ENCODE data around the gene FAM219B. TPM values are rescaled to one million over a fixed set of nuclear protein-coding genes. Genes with fewer than 3 reads are reported as not detected.
A peak's percentile ranks its signal among the peaks of the same experiment; 100 is the strongest.

Gene FAM219B
- total RNA-seq, 2 experiments from 2014 or later, result 52.3 to 67.6 TPM

DNA sequence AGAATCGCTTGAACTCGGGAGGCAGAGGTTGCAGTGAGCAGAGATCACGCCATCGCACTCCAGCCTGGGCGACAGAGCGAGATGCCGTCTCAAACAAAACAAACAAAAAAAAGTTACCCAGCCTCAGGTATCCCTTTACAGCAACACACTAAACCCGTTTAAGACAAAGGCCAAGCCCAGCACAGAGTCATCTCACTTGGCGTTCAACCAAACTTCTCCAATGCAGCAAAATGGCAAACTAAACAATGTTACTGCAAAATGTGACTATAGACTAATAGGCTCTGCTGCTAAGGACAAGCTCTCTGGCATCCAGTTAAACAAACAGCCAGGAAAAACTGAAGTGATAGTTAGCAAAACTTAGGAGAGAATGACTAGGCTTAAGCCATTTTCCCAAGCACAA, 6.4 kb upstream of the FAM219B start:
- Histone ChIP-seq H3K36me3 (ENCODE audit: insufficient read depth, low read length) (peaks cover 79% of the 10 kb centered on the region), H3K9me2 (ENCODE audit: insufficient read depth, low read length) (no peaks in the 10 kb centered on the region), H2AFZ (ENCODE audit: low read length) (no peak overlapping the region), H3K4me1 (ENCODE audit: insufficient read depth, low read length, poor library complexity, severe bottlenecking) (no peaks in the 10 kb centered on the region), H3K9me3 (ENCODE audit: low read length) (no peaks in the 10 kb centered on the region), H4K20me1 (ENCODE audit: insufficient read depth, low read length) (no peaks in the 10 kb centered on the region), H3K4me3 (ENCODE audit: low read depth, low read length, poor library complexity, severe bottlenecking) (no peak overlapping the region), H3K4me2 (ENCODE audit: low read length) (no peak overlapping the region), H3K27ac (ENCODE audit: low read depth, low read length, poor library complexity, severe bottlenecking) (no peak overlapping the region), H3K79me2 (ENCODE audit: insufficient read depth, low read depth, low read length) (no peaks in the 10 kb centered on the region)
- intact Hi-C loops (cut with micrococcal nuclease; ENCODE audit: unreplicated experiment), result no loop called here
- no peak for DNase-seq (ENCODE audit: low spot score)
- ChIA-PET POLR2A (no interaction called here), CTCF (ENCODE audit: unreplicated experiment) (no interaction called here)
- BruUV-seq (replicated peaks), result no TSS peak
- TF ChIP-seq CTCF (conservative IDR thresholded peaks at IDR 0.05; ENCODE audit: low read length) (no peak), EZH2phosphoT487 (IDR thresholded peaks at IDR 0.05; ENCODE audit: borderline replicate concordance, low read depth, low read length) (no peak)

DNA sequence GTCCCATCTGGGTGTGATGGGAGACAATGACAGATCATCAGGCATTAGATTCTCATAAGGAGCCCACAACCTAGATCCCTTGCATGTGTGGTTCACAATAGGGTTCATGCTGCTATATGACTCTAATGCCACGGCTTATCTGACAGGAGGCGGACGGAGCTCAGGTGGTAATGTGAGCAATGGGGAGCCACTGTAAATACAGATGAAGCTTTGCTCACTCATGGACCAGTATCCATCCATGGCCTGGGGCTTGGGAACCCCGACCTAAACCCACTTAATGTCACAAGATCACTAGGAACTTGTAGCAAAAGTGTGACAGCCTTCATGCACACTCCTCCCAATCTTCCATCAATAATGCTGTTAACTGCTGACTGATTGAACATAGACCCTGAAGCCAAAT, 2.0 kb upstream of the FAM219B start:
- Histone ChIP-seq H3K9me2 (ENCODE audit: insufficient read depth, low read length) (no peaks in the 10 kb centered on the region), H3K9me3 (ENCODE audit: low read length) (no peaks in the 10 kb centered on the region), H4K20me1 (ENCODE audit: insufficient read depth, low read length) (no peaks in the 10 kb centered on the region), H3K4me1 (ENCODE audit: insufficient read depth, low read length, poor library complexity, severe bottlenecking) (peaks cover 26% of the 10 kb centered on the region), H3K27ac (ENCODE audit: low read depth, low read length, poor library complexity, severe bottlenecking) (no peak overlapping the region), H2AFZ (ENCODE audit: low read length) (no peak overlapping the region), H3K4me3 (ENCODE audit: low read depth, low read length, poor library complexity, severe bottlenecking) (no peak overlapping the region), H3K4me2 (ENCODE audit: low read length) (no peak overlapping the region), H3K79me2 (ENCODE audit: insufficient read depth, low read depth, low read length) (peaks cover 7% of the 10 kb centered on the region; the same call in 1 of the 2 replicates), H3K36me3 (ENCODE audit: insufficient read depth, low read length) (peaks cover 52% of the 10 kb centered on the region)
- no TSS peak for BruUV-seq (replicated peaks)
- POLR2A ChIA-PET, result interaction anchor here (1.3 to 1.4 kb wide), 2 partner anchors 9 to 39 kb away, joined by 4 to 5 read pairs; no protein-coding TSS in a partner anchor
- DNase-seq (ENCODE audit: low spot score), result no peak
- CTCF ChIA-PET (ENCODE audit: unreplicated experiment), result interaction anchor here (1.9 kb wide), 1 partner anchor 42 kb away, joined by 7 read pairs; no protein-coding TSS in a partner anchor
- intact Hi-C loops (cut with micrococcal nuclease; ENCODE audit: unreplicated experiment), result no loop called here
- TF ChIP-seq CTCF (conservative IDR thresholded peaks at IDR 0.05; ENCODE audit: low read length) (no peak), EZH2phosphoT487 (IDR thresholded peaks at IDR 0.05; ENCODE audit: borderline replicate concordance, low read depth, low read length) (no peak)

DNA sequence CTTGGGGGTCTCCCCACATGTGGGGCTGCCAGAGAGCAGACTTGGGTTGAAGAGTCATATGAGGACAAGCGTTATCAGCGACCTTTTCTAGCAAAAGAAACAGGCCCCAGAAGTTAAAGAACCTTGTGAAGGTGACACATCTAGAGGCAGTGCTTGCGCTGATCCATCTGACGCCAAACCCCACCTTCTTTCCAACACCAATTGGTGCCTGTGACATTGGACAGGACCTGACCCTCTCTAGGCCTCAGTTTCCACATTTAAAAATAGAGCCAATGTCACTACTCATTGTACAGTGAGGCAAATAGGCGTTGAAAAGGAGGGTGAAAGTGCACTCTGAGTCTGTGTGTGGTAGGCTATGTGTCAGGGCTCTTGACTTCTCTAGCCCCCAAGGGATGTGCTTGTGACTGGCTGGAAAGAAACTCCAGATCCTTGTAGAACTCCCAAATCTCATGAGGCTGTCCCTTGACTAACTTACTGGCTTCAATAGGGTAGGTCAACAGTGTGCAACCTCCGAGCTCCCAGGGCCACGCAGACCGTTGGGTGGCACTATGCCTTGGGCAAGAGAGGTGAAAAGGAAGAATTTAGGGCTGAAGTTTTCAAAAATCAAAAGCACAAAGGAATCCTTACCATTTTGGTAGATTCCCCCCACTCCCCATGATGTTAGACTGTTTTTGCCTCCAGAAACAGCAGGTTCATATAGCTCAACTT, 666 bp upstream of the FAM219B start:
- H2AFZ ChIP-seq (ENCODE audit: low read length), result peak overlapping the region; percentile 96
- H3K9me3 ChIP-seq (ENCODE audit: low read length), result no peaks in the 10 kb centered on the region
- H3K79me2 ChIP-seq (ENCODE audit: insufficient read depth, low read depth, low read length), result peaks cover 7% of the 10 kb centered on the region; the same call in 1 of the 2 replicates
- H3K9me2 ChIP-seq (ENCODE audit: insufficient read depth, low read length), result no peaks in the 10 kb centered on the region
- ChIA-PET POLR2A (interaction anchor here (1.0 to 1.5 kb wide), 8 partner anchors 8 to 86 kb away, joined by 3 to 5 read pairs (median 4); no protein-coding TSS in a partner anchor), CTCF (ENCODE audit: unreplicated experiment) (interaction anchor here (0.5 to 1.9 kb wide), 2 partner anchors 44 to 47 kb away, joined by 5 to 7 read pairs; no protein-coding TSS in a partner anchor)
- H3K4me3 ChIP-seq (ENCODE audit: low read depth, low read length, poor library complexity, severe bottlenecking), result peak overlapping the region; percentile 91
- peak overlapping the region; percentile 59 for H3K27ac ChIP-seq (ENCODE audit: low read depth, low read length, poor library complexity, severe bottlenecking)
- BruUV-seq (replicated peaks), result TSS peak; percentile 81
- intact Hi-C loops (cut with micrococcal nuclease; ENCODE audit: unreplicated experiment), result no loop called here
- peaks cover 37% of the 10 kb centered on the region for H3K4me1 ChIP-seq (ENCODE audit: insufficient read depth, low read length, poor library complexity, severe bottlenecking)
- H4K20me1 ChIP-seq (ENCODE audit: insufficient read depth, low read length), result no peaks in the 10 kb centered on the region
- TF ChIP-seq EZH2phosphoT487 (IDR thresholded peaks at IDR 0.05; ENCODE audit: borderline replicate concordance, low read depth, low read length), result no peak
- TF ChIP-seq CTCF (conservative IDR thresholded peaks at IDR 0.05; ENCODE audit: low read length), result no peak
- H3K4me2 ChIP-seq (ENCODE audit: low read length), result peak overlapping the region; percentile 100
- H3K36me3 ChIP-seq (ENCODE audit: insufficient read depth, low read length), result peaks cover 48% of the 10 kb centered on the region
- no peak for DNase-seq (ENCODE audit: low spot score)

All from OCI-LY7 (cell line).